SK-N-SH (cell line): ENCODE measurements around the gene C18orf63. TPM values are rescaled to one million over a fixed set of nuclear protein-coding genes. Genes with fewer than 3 reads are reported as not detected.

Experiments used
- CTCF ChIA-PET: fragments of 300-600, 350-600 bp; formaldehyde crosslinking; extraction: SDS; loops from one replicate; lab custom pipeline; 2021; lab: Yijun Ruan, JAX
- POLR2A ChIA-PET: fragments of 350-600 bp; sonication (Branson Sonifier 250); formaldehyde crosslinking; extraction: SDS; loops from one replicate; lab custom pipeline; 2020; ENCODE audit warnings: antibody characterized with exemption, inconsistent platforms; lab: Yijun Ruan, JAX
- DNase-seq: peaks from one replicate; pipeline ENCODE4 v3.0.0; 2012
- H2AFZ ChIP-seq: fragments of 200-600 bp; sonication (generic); 2 replicates; pipeline ENCODE4 v1.8.1; 2016; ENCODE audit warnings: antibody characterized with exemption, mild to moderate bottlenecking, low read depth
- H3F3A ChIP-seq: fragments of 200-600 bp; sonication (generic); replicated peaks from 2 replicates; pipeline ENCODE3; 2016; ENCODE audit warnings: antibody characterized with exemption, mild to moderate bottlenecking; ENCODE audit not compliant: insufficient read depth
- H3K27ac ChIP-seq, 2 experiments: fragments of 200-500 bp in 1 of 2; fragments of 200-600 bp in 1 of 2; sonication (Bioruptor generic) in 1 of 2; sonication (generic), shearing (Covaris generic) in 1 of 2; 2 replicates each; pipeline versions ENCODE4 v1.5.1 to v1.6.1; 2014 to 2016; ENCODE audit warnings: low read depth in 2 of 2, inconsistent platforms in 1 of 2, low read length in 1 of 2, mild to moderate bottlenecking in 1 of 2, mixed read lengths in 1 of 2
- H3K27me3 ChIP-seq: fragments of 200-600 bp; sonication (generic), shearing (Covaris generic); 2 replicates; pipeline ENCODE4 v1.6.1; 2016; ENCODE audit warnings: mixed run types; ENCODE audit not compliant: insufficient read depth
- H3K36me3 ChIP-seq, 2 experiments: fragments of 200-500 bp in 1 of 2; fragments of 200-600 bp in 1 of 2; sonication (Bioruptor generic) in 1 of 2; sonication (generic) in 1 of 2; replicated peaks in 1 of 2; 2 replicates each; pipeline versions ENCODE3 to v1.5.1; 2014 to 2016; ENCODE audit warnings: low read length in 1 of 2, mild to moderate bottlenecking in 1 of 2; ENCODE audit not compliant: insufficient read depth in 2 of 2, control insufficient read depth in 1 of 2
- H3K4me1 ChIP-seq, 2 experiments: fragments of 200-500 bp in 1 of 2; fragments of 200-600 bp in 1 of 2; sonication (Bioruptor generic) in 1 of 2; sonication (generic), shearing (Covaris generic) in 1 of 2; 2 replicates each; pipeline versions ENCODE4 v1.5.1 to v1.6.1; 2014 to 2016; ENCODE audit warnings: low read depth in 1 of 2, low read length in 1 of 2, mixed run types in 1 of 2; ENCODE audit not compliant: insufficient read depth in 2 of 2, control insufficient read depth in 1 of 2
- H3K4me2 ChIP-seq: fragments of 200-600 bp; sonication (generic), shearing (Covaris generic); 2 replicates; pipeline ENCODE4 v1.6.1; 2017; ENCODE audit warnings: mixed run types
- H3K4me3 ChIP-seq, 2 experiments: fragments of 200-500 bp in 1 of 2; fragments of 200-600 bp in 1 of 2; sonication (Bioruptor generic) in 1 of 2; sonication (generic), shearing (Covaris generic) in 1 of 2; 2 replicates each; pipeline versions ENCODE4 v1.5.1 to v1.8.1; 2014 to 2016; ENCODE audit warnings: low read depth in 2 of 2, inconsistent platforms in 1 of 2, low read length in 1 of 2, mild to moderate bottlenecking in 1 of 2, mixed read lengths in 1 of 2, moderate library complexity in 1 of 2
- H3K79me2 ChIP-seq: fragments of 200-600 bp; sonication (generic); 2 replicates; pipeline ENCODE4 v1.8.1; 2017; ENCODE audit warnings: mild to moderate bottlenecking; ENCODE audit not compliant: insufficient read depth
- H3K9ac ChIP-seq: fragments of 200-600 bp; sonication (generic); 2 replicates; pipeline ENCODE4 v1.6.1; 2017; ENCODE audit warnings: mixed run types
- H3K9me2 ChIP-seq: fragments of 200-600 bp; sonication (generic); 2 replicates; pipeline ENCODE4 v1.6.1; 2017; ENCODE audit warnings: mixed run types
- H3K9me3 ChIP-seq: fragments of 200-600 bp; sonication (generic); 2 replicates; pipeline ENCODE4 v1.6.1; 2017; ENCODE audit warnings: mixed run types, mild to moderate bottlenecking, moderate library complexity
- H4K20me1 ChIP-seq: fragments of 200-600 bp; sonication (generic); 2 replicates; pipeline ENCODE4 v1.6.1; 2017; ENCODE audit warnings: mild to moderate bottlenecking, mixed run types; ENCODE audit not compliant: insufficient read depth
- CHD2 ChIP-seq: fragments of 150-350 bp; IDR thresholded peaks from 2 replicates; pipeline ENCODE4 v1.6.1; 2018; ENCODE audit warnings: low read length; ENCODE audit not compliant: partially characterized antibody
- ELF1 ChIP-seq: IDR thresholded peaks from 2 replicates; pipeline ENCODE4 v1.4.0; 2012
- EP300 ChIP-seq, 2 experiments: IDR thresholded peaks; 2 replicates each; pipeline versions ENCODE4 v1.4.0 to v1.6.1; 2012; ENCODE audit warnings: borderline replicate concordance in 1 of 2, low read depth in 1 of 2, low read length in 1 of 2
- EZH2phosphoT487 ChIP-seq: fragments of 200-600 bp; sonication (generic); IDR thresholded peaks from 2 replicates; pipeline ENCODE4 v1.6.1; 2017; ENCODE audit warnings: low read depth, mixed run types, mild to moderate bottlenecking, antibody characterized with exemption, moderate library complexity, borderline replicate concordance
- GATA2 ChIP-seq: sonication (generic); formaldehyde crosslinking; IDR thresholded peaks from 2 replicates; pipeline ENCODE4 v1.5.0; 2020; ENCODE audit warnings: mild to moderate bottlenecking, missing genetic modification reagents
- JUND ChIP-seq: IDR thresholded peaks from 2 replicates; pipeline ENCODE4 v1.4.0; 2012
- MEF2A ChIP-seq: IDR thresholded peaks from 2 replicates; pipeline ENCODE4 v1.4.0; 2012; ENCODE audit warnings: low read depth, borderline replicate concordance
- NFIC ChIP-seq: IDR thresholded peaks from 2 replicates; pipeline ENCODE4 v1.4.0; 2012; ENCODE audit warnings: borderline replicate concordance
- NRF1 ChIP-seq: IDR thresholded peaks from 2 replicates; pipeline ENCODE4 v1.6.1; 2012; ENCODE audit warnings: low read depth, mild to moderate bottlenecking, low read length
- RXRA ChIP-seq: IDR thresholded peaks from 2 replicates; pipeline ENCODE4 v1.4.0; 2012; ENCODE audit warnings: low read depth, mild to moderate bottlenecking, borderline replicate concordance
- SIN3A ChIP-seq: IDR thresholded peaks from 2 replicates; pipeline ENCODE4 v1.6.1; 2012; ENCODE audit warnings: low read depth, mild to moderate bottlenecking, low read length, moderate library complexity, borderline replicate concordance
- TCF12 ChIP-seq: IDR thresholded peaks from 2 replicates; pipeline ENCODE4 v1.4.0; 2012
- YY1 ChIP-seq: IDR thresholded peaks from 2 replicates; pipeline ENCODE4 v1.4.0; 2012; ENCODE audit warnings: low read depth, mild to moderate bottlenecking
- WGBS: methylation state at CpG from one replicate; pipeline ENCODE4 v1.1.6; 2017; ENCODE audit warnings: low lambda C conversion rate; 5-methylcytosine and 5-hydroxymethylcytosine counted together
- polyA plus RNA-seq, 3 experiments: library from polyadenylated mRNA; depleted of rRNA; stranded (reverse); fragments of >200 nt; gene quantifications; 2 replicates each; pipeline ENCODE4 v1.2.3, GENCODE V29; 2012
- TF ChIP-seq, protein P1 (sequence below): IDR thresholded peaks from 2 replicates; pipeline ENCODE4 v1.4.0; 2012; ENCODE audit warnings: low read depth, borderline replicate concordance
- TF ChIP-seq, protein P2 (sequence below): IDR thresholded peaks from 2 replicates; pipeline ENCODE4 v1.4.0; 2012; ENCODE audit warnings: low read depth, borderline replicate concordance
- TF ChIP-seq, protein P3 (sequence below): fragments of 200-600 bp; sonication (generic); IDR thresholded peaks from 2 replicates; pipeline ENCODE4 v1.6.1; 2017; ENCODE audit warnings: antibody characterized with exemption, mild to moderate bottlenecking, moderate library complexity
- TF ChIP-seq, protein P4 (sequence below): IDR thresholded peaks from 2 replicates; pipeline ENCODE4 v1.6.1; 2012; ENCODE audit warnings: mild to moderate bottlenecking, low read depth, low read length, moderate library complexity

The C18orf63 gene
- polyA plus RNA-seq, 1 of the 3 experiments (the other 2 are of a cell fraction): not detected

DNA sequence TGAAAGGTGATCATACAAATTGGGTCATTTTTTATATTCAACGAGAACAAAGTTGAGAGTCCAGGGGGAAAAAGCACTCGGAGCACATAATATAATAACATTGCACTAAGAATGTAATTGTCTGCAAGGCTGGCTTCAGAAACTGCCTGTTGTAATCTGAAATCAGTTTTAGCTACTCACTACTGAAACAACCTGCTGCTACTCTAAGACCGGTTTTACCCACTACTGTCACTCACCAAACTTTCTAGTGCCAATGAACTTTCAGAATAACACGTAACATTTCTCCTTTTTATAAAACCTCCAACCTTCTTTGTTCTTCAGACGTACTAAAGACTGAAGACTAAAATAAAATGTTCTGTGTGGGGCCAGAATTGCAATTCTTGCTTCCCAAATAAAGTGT, 12.3 kb upstream of the C18orf63 start:
- no peak for DNase-seq
- no peaks in the 10 kb centered on the region for H3K36me3 ChIP-seq
- CTCF ChIA-PET: interaction anchor here (0.8 kb wide), 1 partner anchor 36 kb away, joined by 3 read pairs; no protein-coding TSS in a partner anchor
- no peak overlapping the region for H3K9ac ChIP-seq
- H2AFZ ChIP-seq: no peak overlapping the region
- POLR2A ChIA-PET: no interaction called here
- H3K4me1 ChIP-seq: no peaks in the 10 kb centered on the region; a peak in 1 of 4 replicates
- 29% methylated on average over 5 of the region's 5 CpGs for WGBS
- TF ChIP-seq CHD2 (no peak), EP300 (IDR thresholded peaks at IDR 0.05; ENCODE audit: borderline replicate concordance in 1 of 2, low read depth in 1 of 2, low read length in 1 of 2) (no peak), SIN3A (no peak), EZH2phosphoT487 (no peak), ELF1 (no peak), MEF2A (no peak), NFIC (no peak), YY1 (no peak), NRF1 (no peak), GATA2 (CRISPR knock-in tag) (no peak), JUND (no peak), TCF12 (no peak), RXRA (no peak)
- TF ChIP-seq, protein P1, sequence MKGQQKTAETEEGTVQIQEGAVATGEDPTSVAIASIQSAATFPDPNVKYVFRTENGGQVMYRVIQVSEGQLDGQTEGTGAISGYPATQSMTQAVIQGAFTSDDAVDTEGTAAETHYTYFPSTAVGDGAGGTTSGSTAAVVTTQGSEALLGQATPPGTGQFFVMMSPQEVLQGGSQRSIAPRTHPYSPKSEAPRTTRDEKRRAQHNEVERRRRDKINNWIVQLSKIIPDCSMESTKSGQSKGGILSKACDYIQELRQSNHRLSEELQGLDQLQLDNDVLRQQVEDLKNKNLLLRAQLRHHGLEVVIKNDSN: no peak
- TF ChIP-seq, protein P2, sequence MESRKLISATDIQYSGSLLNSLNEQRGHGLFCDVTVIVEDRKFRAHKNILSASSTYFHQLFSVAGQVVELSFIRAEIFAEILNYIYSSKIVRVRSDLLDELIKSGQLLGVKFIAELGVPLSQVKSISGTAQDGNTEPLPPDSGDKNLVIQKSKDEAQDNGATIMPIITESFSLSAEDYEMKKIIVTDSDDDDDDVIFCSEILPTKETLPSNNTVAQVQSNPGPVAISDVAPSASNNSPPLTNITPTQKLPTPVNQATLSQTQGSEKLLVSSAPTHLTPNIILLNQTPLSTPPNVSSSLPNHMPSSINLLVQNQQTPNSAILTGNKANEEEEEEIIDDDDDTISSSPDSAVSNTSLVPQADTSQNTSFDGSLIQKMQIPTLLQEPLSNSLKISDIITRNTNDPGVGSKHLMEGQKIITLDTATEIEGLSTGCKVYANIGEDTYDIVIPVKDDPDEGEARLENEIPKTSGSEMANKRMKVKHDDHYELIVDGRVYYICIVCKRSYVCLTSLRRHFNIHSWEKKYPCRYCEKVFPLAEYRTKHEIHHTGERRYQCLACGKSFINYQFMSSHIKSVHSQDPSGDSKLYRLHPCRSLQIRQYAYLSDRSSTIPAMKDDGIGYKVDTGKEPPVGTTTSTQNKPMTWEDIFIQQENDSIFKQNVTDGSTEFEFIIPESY: no peak
- TF ChIP-seq, protein P3, sequence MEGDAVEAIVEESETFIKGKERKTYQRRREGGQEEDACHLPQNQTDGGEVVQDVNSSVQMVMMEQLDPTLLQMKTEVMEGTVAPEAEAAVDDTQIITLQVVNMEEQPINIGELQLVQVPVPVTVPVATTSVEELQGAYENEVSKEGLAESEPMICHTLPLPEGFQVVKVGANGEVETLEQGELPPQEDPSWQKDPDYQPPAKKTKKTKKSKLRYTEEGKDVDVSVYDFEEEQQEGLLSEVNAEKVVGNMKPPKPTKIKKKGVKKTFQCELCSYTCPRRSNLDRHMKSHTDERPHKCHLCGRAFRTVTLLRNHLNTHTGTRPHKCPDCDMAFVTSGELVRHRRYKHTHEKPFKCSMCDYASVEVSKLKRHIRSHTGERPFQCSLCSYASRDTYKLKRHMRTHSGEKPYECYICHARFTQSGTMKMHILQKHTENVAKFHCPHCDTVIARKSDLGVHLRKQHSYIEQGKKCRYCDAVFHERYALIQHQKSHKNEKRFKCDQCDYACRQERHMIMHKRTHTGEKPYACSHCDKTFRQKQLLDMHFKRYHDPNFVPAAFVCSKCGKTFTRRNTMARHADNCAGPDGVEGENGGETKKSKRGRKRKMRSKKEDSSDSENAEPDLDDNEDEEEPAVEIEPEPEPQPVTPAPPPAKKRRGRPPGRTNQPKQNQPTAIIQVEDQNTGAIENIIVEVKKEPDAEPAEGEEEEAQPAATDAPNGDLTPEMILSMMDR: no peak
- TF ChIP-seq, protein P4, sequence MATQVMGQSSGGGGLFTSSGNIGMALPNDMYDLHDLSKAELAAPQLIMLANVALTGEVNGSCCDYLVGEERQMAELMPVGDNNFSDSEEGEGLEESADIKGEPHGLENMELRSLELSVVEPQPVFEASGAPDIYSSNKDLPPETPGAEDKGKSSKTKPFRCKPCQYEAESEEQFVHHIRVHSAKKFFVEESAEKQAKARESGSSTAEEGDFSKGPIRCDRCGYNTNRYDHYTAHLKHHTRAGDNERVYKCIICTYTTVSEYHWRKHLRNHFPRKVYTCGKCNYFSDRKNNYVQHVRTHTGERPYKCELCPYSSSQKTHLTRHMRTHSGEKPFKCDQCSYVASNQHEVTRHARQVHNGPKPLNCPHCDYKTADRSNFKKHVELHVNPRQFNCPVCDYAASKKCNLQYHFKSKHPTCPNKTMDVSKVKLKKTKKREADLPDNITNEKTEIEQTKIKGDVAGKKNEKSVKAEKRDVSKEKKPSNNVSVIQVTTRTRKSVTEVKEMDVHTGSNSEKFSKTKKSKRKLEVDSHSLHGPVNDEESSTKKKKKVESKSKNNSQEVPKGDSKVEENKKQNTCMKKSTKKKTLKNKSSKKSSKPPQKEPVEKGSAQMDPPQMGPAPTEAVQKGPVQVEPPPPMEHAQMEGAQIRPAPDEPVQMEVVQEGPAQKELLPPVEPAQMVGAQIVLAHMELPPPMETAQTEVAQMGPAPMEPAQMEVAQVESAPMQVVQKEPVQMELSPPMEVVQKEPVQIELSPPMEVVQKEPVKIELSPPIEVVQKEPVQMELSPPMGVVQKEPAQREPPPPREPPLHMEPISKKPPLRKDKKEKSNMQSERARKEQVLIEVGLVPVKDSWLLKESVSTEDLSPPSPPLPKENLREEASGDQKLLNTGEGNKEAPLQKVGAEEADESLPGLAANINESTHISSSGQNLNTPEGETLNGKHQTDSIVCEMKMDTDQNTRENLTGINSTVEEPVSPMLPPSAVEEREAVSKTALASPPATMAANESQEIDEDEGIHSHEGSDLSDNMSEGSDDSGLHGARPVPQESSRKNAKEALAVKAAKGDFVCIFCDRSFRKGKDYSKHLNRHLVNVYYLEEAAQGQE: no peak
- H3K4me2 ChIP-seq: no peak overlapping the region
- no peak overlapping the region for H3K4me3 ChIP-seq
- no peaks in the 10 kb centered on the region for H3K9me3 ChIP-seq
- no peak overlapping the region for H3K27ac ChIP-seq
- no peaks in the 10 kb centered on the region for H3K79me2 ChIP-seq
- H3K27me3 ChIP-seq: peaks cover 6% of the 10 kb centered on the region; the same call in 1 of the 2 replicates
- no peaks in the 10 kb centered on the region for H3K9me2 ChIP-seq
- no peaks in the 10 kb centered on the region for H3F3A ChIP-seq
- H4K20me1 ChIP-seq: no peaks in the 10 kb centered on the region
